Stimulated activated CD4-positive, alpha-beta T cell treated with anti-CD3 and anti-CD28 coated beads, Interleukin-15, amount 100 ng/mL, for 48 hours (primary cell): ENCODE results near the gene ZNHIT2.

Experiments
- DNase-seq, 2 donors: peaks; one replicate each; pipeline ENCODE4 v3.0.0-alpha.2; 2020; ENCODE audit warnings: low read depth in 2 of 2

ZNHIT2 gene

GRCh38 chr11:65071907-65072630 lies 45.4 kb downstream of the ZNHIT2 start:
- no peak for DNase-seq

GRCh38 chr11:65069217-65069616 lies 48.3 kb downstream of the ZNHIT2 start:
- no peak for DNase-seq

- no peak for DNase-seq
Measured at GRCh38 chr11:65067446-65067845, 50.1 kb downstream of the ZNHIT2 start.

GRCh38 chr11:65066805-65067291 lies 50.7 kb downstream of the ZNHIT2 start:
- no peak for DNase-seq
